Liver (tissue), 9 donors: ENCODE results near the gene IGBP1. TPM values are rescaled to one million over a fixed set of nuclear protein-coding genes. Genes with fewer than 3 reads are reported as not detected.

Source experiments
- DNase-seq: peaks from one replicate; pipeline ENCODE4 v3.0.0-alpha.2; 2017; ENCODE audit warnings: low spot score
- H3K27ac ChIP-seq, 2 donors: one replicate each; pipeline ENCODE4 v1.7.0; 2013; ENCODE audit warnings: inconsistent platforms in 2 of 2, low read length in 2 of 2, control low read depth in 1 of 2, low read depth in 1 of 2, mild to moderate bottlenecking in 1 of 2
- H3K27me3 ChIP-seq, 4 donors: one replicate each; pipeline versions ENCODE4 v1.6.1 to v1.7.0; 2013; ENCODE audit warnings: low read length in 3 of 4, inconsistent platforms in 1 of 4, mild to moderate bottlenecking in 1 of 4, moderate library complexity in 1 of 4; ENCODE audit not compliant: control insufficient read depth in 4 of 4, insufficient read depth in 4 of 4
- H3K36me3 ChIP-seq, 4 donors: one replicate each; pipeline versions ENCODE4 v1.6.1 to v1.7.0; 2013; ENCODE audit warnings: low read length in 3 of 4, mild to moderate bottlenecking in 3 of 4, low read depth in 1 of 4, moderate library complexity in 1 of 4; ENCODE audit not compliant: control insufficient read depth in 4 of 4, insufficient read depth in 3 of 4
- H3K4me1 ChIP-seq, 4 donors: one replicate each; pipeline versions ENCODE4 v1.6.1 to v1.7.0; 2013; ENCODE audit warnings: low read length in 3 of 4, mild to moderate bottlenecking in 3 of 4, moderate library complexity in 1 of 4; ENCODE audit not compliant: control insufficient read depth in 4 of 4, insufficient read depth in 4 of 4
- H3K4me3 ChIP-seq, 3 donors: one replicate each; pipeline versions ENCODE4 v1.6.1 to v1.7.0; 2013; ENCODE audit warnings: low read length in 3 of 3, control low read depth in 1 of 3, low read depth in 1 of 3, mild to moderate bottlenecking in 1 of 3
- H3K9ac ChIP-seq, 2 donors: one replicate each; pipeline ENCODE4 v1.7.0; 2013; ENCODE audit warnings: low read length in 2 of 2, mild to moderate bottlenecking in 2 of 2, moderate library complexity in 2 of 2, control low read depth in 1 of 2, low read depth in 1 of 2
- H3K9me3 ChIP-seq, 4 donors: one replicate each; pipeline versions ENCODE4 v1.6.1 to v1.7.0; 2013; ENCODE audit warnings: low read length in 3 of 4; ENCODE audit not compliant: control insufficient read depth in 4 of 4
- EGR1 ChIP-seq, 2 donors: IDR thresholded peaks; 2 replicates each; pipeline ENCODE4 v1.6.1; 2016 to 2018; ENCODE audit warnings: antibody characterized with exemption in 2 of 2, low read depth in 2 of 2
- FOXA1 ChIP-seq: IDR thresholded peaks from 2 replicates; pipeline ENCODE4 v1.6.1; 2016; ENCODE audit warnings: antibody characterized with exemption
- GABPA ChIP-seq, 2 donors: IDR thresholded peaks in 1 of 2; conservative IDR thresholded peaks in 1 of 2; 2 replicates each; pipeline ENCODE4 v1.6.1; 2016; ENCODE audit warnings: antibody characterized with exemption in 2 of 2, mild to moderate bottlenecking in 1 of 2, moderate library complexity in 1 of 2
- HNF4A ChIP-seq, 2 donors: conservative IDR thresholded peaks; 2 replicates each; pipeline ENCODE4 v1.6.1; 2016; ENCODE audit warnings: antibody characterized with exemption in 2 of 2, mild to moderate bottlenecking in 2 of 2
- HNF4G ChIP-seq: IDR thresholded peaks from 2 replicates; pipeline ENCODE4 v1.6.1; 2016; ENCODE audit warnings: antibody characterized with exemption
- NR2F2 ChIP-seq: IDR thresholded peaks from 2 replicates; pipeline ENCODE4 v1.6.1; 2016; ENCODE audit warnings: antibody characterized with exemption
- RAD21 ChIP-seq, 2 donors: IDR thresholded peaks; 2 replicates each; pipeline ENCODE4 v1.6.1; 2016; ENCODE audit warnings: antibody characterized with exemption in 2 of 2, mild to moderate bottlenecking in 2 of 2
- RXRA ChIP-seq, 2 donors: IDR thresholded peaks; 2 replicates each; pipeline ENCODE4 v1.6.1; 2017 to 2018; ENCODE audit warnings: antibody characterized with exemption in 2 of 2, mild to moderate bottlenecking in 1 of 2
- TAF1 ChIP-seq: conservative IDR thresholded peaks from 2 replicates; pipeline ENCODE4 v1.6.1; 2016; ENCODE audit warnings: antibody characterized with exemption, mild to moderate bottlenecking
- YY1 ChIP-seq: IDR thresholded peaks from 2 replicates; pipeline ENCODE4 v1.6.1; 2016; ENCODE audit warnings: antibody characterized with exemption, mild to moderate bottlenecking
- whole genome bisulfite sequencing: extraction: QIAGEN DNeasy Blood & Tissue Kit; methylation state at CpG from one replicate; pipeline ENCODE4 v1.1.7; 2013; 5-methylcytosine and 5-hydroxymethylcytosine counted together
- polyA plus RNA-seq, 2 donors: library from polyadenylated mRNA; stranded (reverse) in 1 of 2; unstranded in 1 of 2; fragments of 200-250 nt in 1 of 2; fragments of >200 nt in 1 of 2; fragmentation: Nextera tagmentation in 1 of 2; extraction: Ambion mirVana in 1 of 2; gene quantifications; one replicate each; pipeline versions ENCODE4 v1.2.1 to v1.2.3, GENCODE V29; 2013 to 2015
- total RNA-seq, 2 donors: library from RNA; depleted of rRNA; stranded (reverse); fragments of >200 nt; gene quantifications; one replicate each; pipeline ENCODE4 v1.2.3, GENCODE V29; 2014
- TF ChIP-seq, protein P1 (sequence below): IDR thresholded peaks from 2 replicates; pipeline ENCODE4 v1.6.1; 2016; ENCODE audit warnings: antibody characterized with exemption
- TF ChIP-seq, protein P2 (sequence below): IDR thresholded peaks from 2 replicates; pipeline ENCODE4 v1.6.1; 2016; ENCODE audit warnings: antibody characterized with exemption
- TF ChIP-seq, protein P3 (sequence below): IDR thresholded peaks from 2 replicates; pipeline ENCODE4 v1.6.1; 2016; ENCODE audit warnings: antibody characterized with exemption, mild to moderate bottlenecking
- TF ChIP-seq, protein P4 (sequence below): IDR thresholded peaks from 2 replicates; pipeline ENCODE4 v1.6.1; 2016; ENCODE audit warnings: antibody characterized with exemption
- TF ChIP-seq, protein P5 (sequence below): fragments of 150-350 bp; IDR thresholded peaks from 2 replicates; pipeline ENCODE4 v1.5.1; 2017; ENCODE audit warnings: improper control_type of control experiment, low read depth, low read length; ENCODE audit not compliant: missing input control
- donor health status: healthy.
- donor health status: healthy.
- donor health status: healthy.
- donor health status: healthy.
- donor health status: healthy.

The IGBP1 gene
- total and polyA plus RNA-seq, 4 donors = 7.8 to 18.1 (median 11.6) TPM

DNA sequence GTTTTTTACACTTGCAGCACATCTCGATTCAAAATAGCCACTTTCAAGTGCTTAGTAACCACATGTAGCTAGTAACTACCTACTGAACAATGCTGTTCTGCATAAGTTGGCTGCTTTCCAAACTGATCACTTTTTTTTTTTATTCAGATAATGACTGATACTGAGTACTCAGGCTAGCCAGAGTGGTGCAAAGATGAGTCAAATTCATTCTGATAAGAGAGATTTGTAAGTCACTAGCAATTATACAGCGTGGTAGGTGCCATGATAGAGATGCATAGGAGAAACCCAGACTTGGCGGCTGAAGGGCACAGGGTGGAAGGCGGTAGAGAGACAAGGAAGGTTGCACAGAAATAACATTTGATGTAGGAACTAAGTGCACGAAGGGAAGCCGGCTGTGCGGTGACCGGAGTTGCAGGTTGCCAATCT is 357 bp upstream of the IGBP1 start:
- 1% methylated on average over 8 of the region's 8 CpGs for WGBS
- H3K9ac ChIP-seq = no peak overlapping the region
- H3K27me3 ChIP-seq = peaks cover 0 to 5% (median 0%) of the 10 kb centered on the region in 4 donors
- peak overlapping the region; percentile 71 to 79 for H3K27ac ChIP-seq
- H3K36me3 ChIP-seq = no peaks in the 10 kb centered on the region
- peak overlapping the region; percentile 78 to 97 (median 81) for H3K4me3 ChIP-seq
- TF ChIP-seq, protein P1, sequence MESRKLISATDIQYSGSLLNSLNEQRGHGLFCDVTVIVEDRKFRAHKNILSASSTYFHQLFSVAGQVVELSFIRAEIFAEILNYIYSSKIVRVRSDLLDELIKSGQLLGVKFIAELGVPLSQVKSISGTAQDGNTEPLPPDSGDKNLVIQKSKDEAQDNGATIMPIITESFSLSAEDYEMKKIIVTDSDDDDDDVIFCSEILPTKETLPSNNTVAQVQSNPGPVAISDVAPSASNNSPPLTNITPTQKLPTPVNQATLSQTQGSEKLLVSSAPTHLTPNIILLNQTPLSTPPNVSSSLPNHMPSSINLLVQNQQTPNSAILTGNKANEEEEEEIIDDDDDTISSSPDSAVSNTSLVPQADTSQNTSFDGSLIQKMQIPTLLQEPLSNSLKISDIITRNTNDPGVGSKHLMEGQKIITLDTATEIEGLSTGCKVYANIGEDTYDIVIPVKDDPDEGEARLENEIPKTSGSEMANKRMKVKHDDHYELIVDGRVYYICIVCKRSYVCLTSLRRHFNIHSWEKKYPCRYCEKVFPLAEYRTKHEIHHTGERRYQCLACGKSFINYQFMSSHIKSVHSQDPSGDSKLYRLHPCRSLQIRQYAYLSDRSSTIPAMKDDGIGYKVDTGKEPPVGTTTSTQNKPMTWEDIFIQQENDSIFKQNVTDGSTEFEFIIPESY = no peak
- TF ChIP-seq TAF1 = no peak
- TF ChIP-seq GABPA (IDR thresholded peaks at IDR 0.05 in 1 of 2, conservative IDR thresholded peaks at IDR 0.05 in 1 of 2) = no peak
- no peak for TF ChIP-seq NR2F2
- TF ChIP-seq, protein P2, sequence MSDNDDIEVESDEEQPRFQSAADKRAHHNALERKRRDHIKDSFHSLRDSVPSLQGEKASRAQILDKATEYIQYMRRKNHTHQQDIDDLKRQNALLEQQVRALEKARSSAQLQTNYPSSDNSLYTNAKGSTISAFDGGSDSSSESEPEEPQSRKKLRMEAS = no peak
- TF ChIP-seq, protein P3, sequence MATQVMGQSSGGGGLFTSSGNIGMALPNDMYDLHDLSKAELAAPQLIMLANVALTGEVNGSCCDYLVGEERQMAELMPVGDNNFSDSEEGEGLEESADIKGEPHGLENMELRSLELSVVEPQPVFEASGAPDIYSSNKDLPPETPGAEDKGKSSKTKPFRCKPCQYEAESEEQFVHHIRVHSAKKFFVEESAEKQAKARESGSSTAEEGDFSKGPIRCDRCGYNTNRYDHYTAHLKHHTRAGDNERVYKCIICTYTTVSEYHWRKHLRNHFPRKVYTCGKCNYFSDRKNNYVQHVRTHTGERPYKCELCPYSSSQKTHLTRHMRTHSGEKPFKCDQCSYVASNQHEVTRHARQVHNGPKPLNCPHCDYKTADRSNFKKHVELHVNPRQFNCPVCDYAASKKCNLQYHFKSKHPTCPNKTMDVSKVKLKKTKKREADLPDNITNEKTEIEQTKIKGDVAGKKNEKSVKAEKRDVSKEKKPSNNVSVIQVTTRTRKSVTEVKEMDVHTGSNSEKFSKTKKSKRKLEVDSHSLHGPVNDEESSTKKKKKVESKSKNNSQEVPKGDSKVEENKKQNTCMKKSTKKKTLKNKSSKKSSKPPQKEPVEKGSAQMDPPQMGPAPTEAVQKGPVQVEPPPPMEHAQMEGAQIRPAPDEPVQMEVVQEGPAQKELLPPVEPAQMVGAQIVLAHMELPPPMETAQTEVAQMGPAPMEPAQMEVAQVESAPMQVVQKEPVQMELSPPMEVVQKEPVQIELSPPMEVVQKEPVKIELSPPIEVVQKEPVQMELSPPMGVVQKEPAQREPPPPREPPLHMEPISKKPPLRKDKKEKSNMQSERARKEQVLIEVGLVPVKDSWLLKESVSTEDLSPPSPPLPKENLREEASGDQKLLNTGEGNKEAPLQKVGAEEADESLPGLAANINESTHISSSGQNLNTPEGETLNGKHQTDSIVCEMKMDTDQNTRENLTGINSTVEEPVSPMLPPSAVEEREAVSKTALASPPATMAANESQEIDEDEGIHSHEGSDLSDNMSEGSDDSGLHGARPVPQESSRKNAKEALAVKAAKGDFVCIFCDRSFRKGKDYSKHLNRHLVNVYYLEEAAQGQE = no peak
- no peak for TF ChIP-seq EGR1 (IDR thresholded peaks at IDR 0.05; ENCODE audit: low read depth in 2 of 2)
- TF ChIP-seq RXRA (IDR thresholded peaks at IDR 0.05) = no peak
- TF ChIP-seq, protein P4, sequence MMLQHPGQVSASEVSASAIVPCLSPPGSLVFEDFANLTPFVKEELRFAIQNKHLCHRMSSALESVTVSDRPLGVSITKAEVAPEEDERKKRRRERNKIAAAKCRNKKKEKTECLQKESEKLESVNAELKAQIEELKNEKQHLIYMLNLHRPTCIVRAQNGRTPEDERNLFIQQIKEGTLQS = no peak
- no peak for TF ChIP-seq RAD21 (IDR thresholded peaks at IDR 0.05)
- TF ChIP-seq FOXA1 = no peak
- TF ChIP-seq, protein P5, sequence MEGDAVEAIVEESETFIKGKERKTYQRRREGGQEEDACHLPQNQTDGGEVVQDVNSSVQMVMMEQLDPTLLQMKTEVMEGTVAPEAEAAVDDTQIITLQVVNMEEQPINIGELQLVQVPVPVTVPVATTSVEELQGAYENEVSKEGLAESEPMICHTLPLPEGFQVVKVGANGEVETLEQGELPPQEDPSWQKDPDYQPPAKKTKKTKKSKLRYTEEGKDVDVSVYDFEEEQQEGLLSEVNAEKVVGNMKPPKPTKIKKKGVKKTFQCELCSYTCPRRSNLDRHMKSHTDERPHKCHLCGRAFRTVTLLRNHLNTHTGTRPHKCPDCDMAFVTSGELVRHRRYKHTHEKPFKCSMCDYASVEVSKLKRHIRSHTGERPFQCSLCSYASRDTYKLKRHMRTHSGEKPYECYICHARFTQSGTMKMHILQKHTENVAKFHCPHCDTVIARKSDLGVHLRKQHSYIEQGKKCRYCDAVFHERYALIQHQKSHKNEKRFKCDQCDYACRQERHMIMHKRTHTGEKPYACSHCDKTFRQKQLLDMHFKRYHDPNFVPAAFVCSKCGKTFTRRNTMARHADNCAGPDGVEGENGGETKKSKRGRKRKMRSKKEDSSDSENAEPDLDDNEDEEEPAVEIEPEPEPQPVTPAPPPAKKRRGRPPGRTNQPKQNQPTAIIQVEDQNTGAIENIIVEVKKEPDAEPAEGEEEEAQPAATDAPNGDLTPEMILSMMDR = no peak
- no peak for TF ChIP-seq HNF4G
- no peak for TF ChIP-seq HNF4A (conservative IDR thresholded peaks at IDR 0.05)
- no peaks in the 10 kb centered on the region for H3K9me3 ChIP-seq
- peaks cover 0 to 16% (median 13%) of the 10 kb centered on the region in 4 donors for H3K4me1 ChIP-seq
- DNase-seq = no peak

DNA sequence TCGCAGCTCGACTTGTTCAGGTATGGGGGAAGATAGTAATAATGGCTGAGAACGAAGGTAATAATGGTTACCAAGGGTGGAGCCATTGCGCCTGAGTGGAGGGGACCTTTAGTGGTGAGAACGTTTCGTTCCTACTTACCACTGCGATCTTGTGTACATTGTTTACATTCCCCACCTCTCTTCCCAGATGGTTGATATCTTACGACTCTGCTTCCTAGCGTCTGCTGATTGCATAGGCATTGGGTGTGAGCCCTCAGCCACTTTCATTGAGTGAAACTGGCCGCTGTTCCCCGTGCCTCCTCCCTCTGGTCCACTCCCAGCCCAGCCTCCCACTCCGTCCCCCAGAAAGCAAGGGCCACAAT is 850 bp downstream of the IGBP1 start:
- Histone ChIP-seq H3K9ac (peak overlapping the region; percentile 20 to 49), H3K27me3 (peaks cover 0 to 3% (median 0%) of the 10 kb centered on the region in 4 donors), H3K4me1 (peaks cover 0 to 16% (median 13%) of the 10 kb centered on the region in 4 donors), H3K36me3 (no peaks in the 10 kb centered on the region), H3K27ac (peak overlapping the region; percentile 68 to 71), H3K4me3 (peak overlapping the region; percentile 78 to 97 (median 81)), H3K9me3 (no peaks in the 10 kb centered on the region)
- no peak for DNase-seq
- no peak for TF ChIP-seq RXRA (IDR thresholded peaks at IDR 0.05)
- TF ChIP-seq YY1 = peak; percentile 88
- TF ChIP-seq HNF4A (conservative IDR thresholded peaks at IDR 0.05) = no peak
- TF ChIP-seq RAD21 (IDR thresholded peaks at IDR 0.05) = no peak
- WGBS = 2% methylated on average over 12 of the region's 12 CpGs
